Activated CD4-positive, alpha-beta T cell treated with anti-CD3 and anti-CD28 coated beads for 36 hours (primary cell): ENCODE results near the gene INMT. TPM values are rescaled to one million over a fixed set of nuclear protein-coding genes. Genes with fewer than 3 reads are reported as not detected.
"Not testable (repeated sequence)": the region's sequence is repeated elsewhere in the genome, so short reads cannot be mapped to it uniquely, and the experiment has no call there.

Experiments
- ATAC-seq: fragments of 200-7000 bp; cut with Tn5 transposase; one replicate; pipeline ENCODE4 v1.10.0; 2021; ENCODE audit warnings: mild to moderate bottlenecking, moderate library complexity
- CTCF ChIA-PET: fragments of 350-600 bp; sonication (Branson Sonifier 250); formaldehyde crosslinking; loops from one replicate; lab custom pipeline; 2021; ENCODE audit warnings: antibody characterized with exemption; lab: Charles Lee
- POLR2A ChIA-PET: fragments of 350-600 bp; sonication (Branson Sonifier 250); formaldehyde crosslinking; loops from one replicate; lab custom pipeline; 2021; ENCODE audit warnings: antibody characterized with exemption, inconsistent platforms; lab: Charles Lee
- DNase-seq: peaks from one replicate; pipeline ENCODE4 v3.0.0-alpha.2; 2020
- H3K27ac Mint-ChIP-seq: one replicate; pipeline ENCODE4 v1.8.0; 2021; ENCODE audit warnings: mixed read lengths
- H3K27me3 Mint-ChIP-seq: one replicate; pipeline ENCODE4 v1.8.0; 2021; ENCODE audit warnings: mixed read lengths
- H3K36me3 Mint-ChIP-seq: one replicate; pipeline ENCODE4 v1.8.0; 2021; ENCODE audit warnings: low read depth, mixed read lengths
- H3K4me1 Mint-ChIP-seq: one replicate; pipeline ENCODE4 v1.8.0; 2021; ENCODE audit warnings: mixed read lengths
- H3K4me3 Mint-ChIP-seq: one replicate; pipeline ENCODE4 v1.8.0; 2021; ENCODE audit warnings: mild to moderate bottlenecking, moderate library complexity, mixed read lengths
- H3K9me3 Mint-ChIP-seq: one replicate; pipeline ENCODE4 v1.8.0; 2021; ENCODE audit warnings: low read depth, mixed read lengths
- intact Hi-C, 2 experiments: fragments of 100-400 bp; cut with DNase I in 1 of 2; cut with micrococcal nuclease in 1 of 2; formaldehyde crosslinking; loops; one replicate each; pipeline versions ENCODE4 v1.14.2 to v1.15.1; 2022 to 2024; cut with DNase I, micrococcal nuclease
- total RNA-seq, 2 experiments: library from RNA; stranded (reverse); gene quantifications; one replicate each; pipeline ENCODE4 v1.2.3, GENCODE V29; 2021

The INMT gene
- total RNA-seq, 2 experiments from 2014 or later, result 0.07 to 0.09 TPM

DNA sequence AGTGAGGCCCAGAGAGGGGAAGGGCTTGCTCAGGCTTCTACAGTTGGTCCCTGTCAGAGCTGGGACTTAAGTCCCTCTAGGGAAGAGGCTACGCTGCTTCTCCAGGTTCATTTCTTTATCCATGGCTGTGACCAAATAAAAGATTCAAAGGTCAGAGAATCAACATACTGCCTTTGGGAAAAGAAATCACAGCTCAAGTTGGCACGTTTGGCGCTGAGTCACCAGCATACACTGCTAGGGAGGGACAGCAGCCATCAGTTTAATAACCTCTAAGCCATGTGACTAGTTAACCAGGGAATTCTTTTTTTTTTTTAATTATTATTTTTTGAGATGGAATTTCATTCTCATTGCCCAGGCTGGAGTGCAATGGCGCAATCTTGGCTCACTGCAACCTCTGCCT lies 41.3 kb upstream of the INMT start:
- ChIA-PET POLR2A (no interaction called here), CTCF (no interaction called here)
- no peaks in the 10 kb centered on the region for H3K36me3 Mint-ChIP-seq
- DNase-seq (no peak), ATAC-seq (no peak)
- no peak overlapping the region for H3K27ac Mint-ChIP-seq
- no peaks in the 10 kb centered on the region for H3K4me1 Mint-ChIP-seq
- H3K9me3 Mint-ChIP-seq, result no peaks in the 10 kb centered on the region
- no peaks in the 10 kb centered on the region for H3K27me3 Mint-ChIP-seq
- no peak overlapping the region for H3K4me3 Mint-ChIP-seq
- intact Hi-C loops, result no loop called here

DNA sequence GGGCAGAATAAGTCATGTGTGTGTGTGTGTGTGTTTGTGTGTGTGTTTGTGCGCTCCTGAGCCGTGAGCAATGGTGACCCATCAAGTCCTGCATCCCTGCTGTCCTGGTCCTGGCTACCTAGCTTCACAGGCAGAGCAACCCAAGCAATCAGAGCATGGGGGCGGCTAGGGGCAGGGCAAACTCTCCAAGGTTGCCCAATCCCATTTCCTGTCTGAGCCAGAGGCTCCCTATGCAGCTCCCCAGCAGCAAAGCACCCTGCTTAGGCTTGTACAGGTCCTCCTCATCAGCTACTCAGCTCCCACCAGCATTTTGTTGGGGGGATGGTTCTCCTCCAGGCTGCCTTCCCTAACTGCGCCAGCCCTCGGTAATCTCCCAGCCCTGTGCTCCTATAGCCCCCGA lies 38.5 kb upstream of the INMT start:
- ChIA-PET POLR2A (no interaction called here), CTCF (interaction anchor here (0.8 kb wide), 1 partner anchor 22 kb away, joined by 3 read pairs; no protein-coding TSS in a partner anchor)
- ATAC-seq (no peak), DNase-seq (no peak)
- Mint-ChIP-seq H3K27ac (no peak overlapping the region), H3K9me3 (peaks cover 13% of the 10 kb centered on the region), H3K36me3 (peaks cover 15% of the 10 kb centered on the region), H3K27me3 (no peaks in the 10 kb centered on the region), H3K4me3 (no peak overlapping the region), H3K4me1 (no peaks in the 10 kb centered on the region)
- intact Hi-C loops, result no loop called here

DNA sequence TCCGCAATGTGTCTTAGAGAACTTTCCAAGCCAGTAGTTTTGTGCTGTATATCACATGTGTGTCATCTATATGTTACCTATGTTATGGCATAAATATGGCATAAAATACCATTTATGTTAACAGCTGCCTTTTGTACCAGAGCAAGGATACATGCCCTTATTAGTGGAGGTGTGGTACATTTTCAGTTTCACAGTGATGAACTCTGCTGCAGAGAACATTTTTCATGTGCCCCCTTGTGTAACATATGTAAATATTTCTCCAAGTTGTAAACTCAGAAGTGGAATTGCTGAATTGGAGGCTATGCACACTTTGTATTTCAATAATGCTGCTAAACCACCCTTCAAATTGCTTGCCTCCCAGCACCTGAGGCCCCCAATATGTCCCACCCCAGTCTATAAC lies 37.8 kb upstream of the INMT start:
- intact Hi-C loops, result no loop called here
- H3K4me1 Mint-ChIP-seq, result no peaks in the 10 kb centered on the region

DNA sequence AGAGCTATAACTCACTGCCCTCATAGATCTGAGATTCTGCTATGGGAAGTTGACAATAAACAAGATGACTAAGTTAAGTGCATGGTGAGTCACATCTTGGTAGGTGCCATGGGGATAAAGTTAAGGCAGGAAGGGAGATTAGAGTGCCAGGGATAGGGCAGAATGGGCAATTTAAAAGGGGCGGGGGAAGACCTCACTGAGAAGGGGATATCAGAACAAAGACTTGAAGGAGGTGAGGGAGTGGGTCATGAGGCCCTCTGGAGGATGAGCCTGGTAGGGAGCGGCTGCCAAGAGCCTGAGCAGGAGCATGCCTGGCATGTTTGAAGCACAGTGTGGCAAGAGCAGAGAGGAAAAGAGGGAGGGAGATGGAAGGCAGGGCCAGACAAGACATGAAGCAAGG lies 34.8 kb upstream of the INMT start:
- ATAC-seq (peak; percentile 53), DNase-seq (no peak)
- Mint-ChIP-seq H3K36me3 (peaks cover 30% of the 10 kb centered on the region), H3K9me3 (peaks cover 26% of the 10 kb centered on the region), H3K27me3 (no peaks in the 10 kb centered on the region), H3K4me1 (no peaks in the 10 kb centered on the region), H3K27ac (no peak overlapping the region), H3K4me3 (no peak overlapping the region)
- intact Hi-C loops, result no loop called here
- ChIA-PET POLR2A (no interaction called here), CTCF (interaction anchor here (1.2 to 2.8 kb wide), 2 partner anchors 21 to 23 kb away, joined by 3 to 17 read pairs; no protein-coding TSS in a partner anchor)

More for the DNA sequence above, 37.8 kb upstream of the INMT start:
- Mint-ChIP-seq H3K4me3 (no peak overlapping the region), H3K27me3 (no peaks in the 10 kb centered on the region), H3K27ac (no peak overlapping the region), H3K9me3 (peaks cover 19% of the 10 kb centered on the region), H3K36me3 (peaks cover 19% of the 10 kb centered on the region)
- ChIA-PET POLR2A (no interaction called here), CTCF (no interaction called here)
- ATAC-seq, result no peak
- no peak for DNase-seq

DNA sequence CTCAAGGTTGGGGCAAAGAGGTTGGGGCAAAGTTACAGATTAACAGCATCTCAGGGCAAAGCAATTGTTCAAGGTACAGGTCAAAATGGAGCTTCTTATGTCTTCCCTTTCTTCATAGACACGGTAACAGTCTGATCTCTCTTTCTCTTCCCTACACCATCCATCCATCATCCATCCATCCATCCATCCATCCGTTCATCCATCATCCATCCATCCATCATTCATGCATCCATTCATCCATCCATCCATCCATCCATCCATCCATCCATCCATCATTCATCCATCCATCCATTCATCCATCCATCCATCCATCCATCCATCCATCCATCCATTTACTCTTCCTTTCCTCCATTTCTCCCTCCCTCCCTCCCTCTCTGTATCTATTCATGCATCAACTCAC lies 32.5 kb upstream of the INMT start:
- H3K4me3 Mint-ChIP-seq, H3K4me1 Mint-ChIP-seq, POLR2A ChIA-PET, H3K27ac Mint-ChIP-seq, intact Hi-C loops, CTCF ChIA-PET, DNase-seq, ATAC-seq, H3K27me3 Mint-ChIP-seq: not testable (repeated sequence)
- peaks cover 26% of the 10 kb centered on the region for H3K9me3 Mint-ChIP-seq
- peaks cover 30% of the 10 kb centered on the region for H3K36me3 Mint-ChIP-seq

DNA sequence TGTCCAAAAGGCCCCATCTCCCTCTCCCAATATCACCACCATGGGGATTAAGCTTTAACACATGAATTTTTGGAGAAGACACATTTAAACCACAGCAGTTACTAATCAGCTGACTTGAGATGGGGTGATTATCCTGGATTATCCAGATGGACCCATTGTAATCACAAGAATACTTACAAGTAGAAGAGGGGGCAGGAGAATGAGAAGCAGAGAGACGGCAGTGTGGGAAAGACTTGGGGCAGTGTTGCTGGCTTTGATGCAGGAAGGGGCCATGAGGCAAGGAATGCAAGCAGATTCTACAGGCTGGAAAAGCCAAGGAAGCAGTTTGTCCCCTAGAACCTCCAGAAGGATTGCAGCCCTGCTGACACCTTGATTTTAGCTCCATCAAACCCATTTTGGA lies 30.7 kb upstream of the INMT start:
- H3K4me3 Mint-ChIP-seq, result no peak overlapping the region
- H3K27me3 Mint-ChIP-seq, result no peaks in the 10 kb centered on the region
- POLR2A ChIA-PET, result no interaction called here
- no peak for ATAC-seq
- intact Hi-C loops, result no loop called here
- DNase-seq, result no peak
- H3K27ac Mint-ChIP-seq, result no peak overlapping the region
- peaks cover 8% of the 10 kb centered on the region for H3K4me1 Mint-ChIP-seq
- CTCF ChIA-PET, result no interaction called here
- peaks cover 26% of the 10 kb centered on the region for H3K9me3 Mint-ChIP-seq
- H3K36me3 Mint-ChIP-seq, result peaks cover 30% of the 10 kb centered on the region

DNA sequence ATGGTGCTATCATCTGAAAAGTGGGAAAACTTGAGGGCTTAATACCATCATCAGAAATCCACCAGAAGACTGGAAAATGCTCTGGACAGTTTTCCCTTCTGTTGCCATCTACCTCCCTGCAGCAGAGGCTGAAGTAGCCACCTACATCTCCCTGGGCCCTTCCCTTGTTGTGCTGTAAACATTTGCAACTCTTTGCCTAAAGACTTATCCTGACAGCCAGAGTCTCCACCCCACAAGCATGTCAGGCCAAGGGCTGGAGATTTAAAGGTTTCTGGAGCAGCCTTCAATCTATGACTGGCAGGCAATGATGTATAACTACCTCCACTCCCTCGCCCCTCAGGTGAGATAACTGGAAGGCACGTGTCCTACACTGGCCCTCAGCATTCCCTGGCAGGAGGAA lies 29.7 kb upstream of the INMT start:
- no peak overlapping the region for H3K27ac Mint-ChIP-seq
- H3K4me3 Mint-ChIP-seq, result no peak overlapping the region
- H3K4me1 Mint-ChIP-seq, result peaks cover 17% of the 10 kb centered on the region
- intact Hi-C loops, result no loop called here
- no peak for DNase-seq
- CTCF ChIA-PET, result no interaction called here
- ATAC-seq, result no peak
- POLR2A ChIA-PET, result no interaction called here
- no peaks in the 10 kb centered on the region for H3K27me3 Mint-ChIP-seq
- peaks cover 24% of the 10 kb centered on the region for H3K36me3 Mint-ChIP-seq
- H3K9me3 Mint-ChIP-seq, result peaks cover 21% of the 10 kb centered on the region

DNA sequence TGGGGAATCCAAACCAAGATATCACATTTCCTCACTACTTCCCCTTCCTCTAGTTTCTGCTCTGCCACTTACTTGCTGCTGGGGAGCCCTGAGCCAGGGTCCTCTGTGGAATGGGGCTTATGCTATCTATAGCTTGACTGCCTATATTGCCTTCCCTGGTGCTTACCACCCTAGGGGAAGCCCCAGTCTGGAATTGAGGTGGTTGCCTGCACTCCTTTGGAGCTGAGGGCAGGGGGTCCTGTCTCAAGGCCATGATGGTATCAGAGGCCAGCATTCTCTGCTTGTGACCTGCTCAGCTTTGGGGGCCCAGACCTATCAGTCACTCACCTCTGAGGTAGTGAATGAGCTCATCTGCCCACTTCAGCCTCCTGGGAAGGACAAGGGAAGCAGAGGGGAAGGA lies 29.3 kb upstream of the INMT start:
- H3K9me3 Mint-ChIP-seq, result peaks cover 18% of the 10 kb centered on the region
- POLR2A ChIA-PET, result no interaction called here
- no peak overlapping the region for H3K27ac Mint-ChIP-seq
- DNase-seq (no peak), ATAC-seq (no peak)
- intact Hi-C loops, result no loop called here
- CTCF ChIA-PET, result no interaction called here
- H3K27me3 Mint-ChIP-seq, result no peaks in the 10 kb centered on the region
- H3K36me3 Mint-ChIP-seq, result peaks cover 22% of the 10 kb centered on the region
- peaks cover 22% of the 10 kb centered on the region for H3K4me1 Mint-ChIP-seq
- H3K4me3 Mint-ChIP-seq, result no peak overlapping the region

DNA sequence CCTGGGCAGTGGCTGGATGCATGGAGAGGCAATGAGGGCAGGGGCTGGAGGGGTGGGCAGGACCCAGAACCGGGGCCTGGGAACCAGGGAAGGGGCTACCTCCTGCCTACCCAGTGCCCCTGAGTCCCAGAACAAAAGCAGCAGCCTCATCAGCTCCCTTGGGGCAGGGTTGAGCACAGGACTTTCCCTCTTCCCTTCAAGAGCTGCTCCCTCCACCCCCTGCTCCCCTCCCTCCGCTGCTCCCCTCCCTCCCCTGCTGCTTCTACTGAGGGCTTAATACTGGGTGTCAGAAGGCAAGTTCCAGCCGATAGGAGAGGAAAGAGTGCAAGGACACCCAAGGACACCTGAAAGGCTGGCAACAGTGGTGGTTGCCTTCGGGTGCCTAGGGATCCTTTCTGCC lies 28.2 kb upstream of the INMT start:
- Mint-ChIP-seq H3K4me1 (peaks cover 33% of the 10 kb centered on the region), H3K4me3 (no peak overlapping the region), H3K36me3 (peaks cover 12% of the 10 kb centered on the region), H3K27me3 (no peaks in the 10 kb centered on the region), H3K27ac (no peak overlapping the region), H3K9me3 (peaks cover 9% of the 10 kb centered on the region)
- DNase-seq, result no peak
- intact Hi-C loops, result no loop called here
- POLR2A ChIA-PET, result no interaction called here
- CTCF ChIA-PET, result interaction anchor here (0.6 kb wide), 1 partner anchor 55 kb away, joined by 3 read pairs; no protein-coding TSS in a partner anchor
- ATAC-seq, result no peak

DNA sequence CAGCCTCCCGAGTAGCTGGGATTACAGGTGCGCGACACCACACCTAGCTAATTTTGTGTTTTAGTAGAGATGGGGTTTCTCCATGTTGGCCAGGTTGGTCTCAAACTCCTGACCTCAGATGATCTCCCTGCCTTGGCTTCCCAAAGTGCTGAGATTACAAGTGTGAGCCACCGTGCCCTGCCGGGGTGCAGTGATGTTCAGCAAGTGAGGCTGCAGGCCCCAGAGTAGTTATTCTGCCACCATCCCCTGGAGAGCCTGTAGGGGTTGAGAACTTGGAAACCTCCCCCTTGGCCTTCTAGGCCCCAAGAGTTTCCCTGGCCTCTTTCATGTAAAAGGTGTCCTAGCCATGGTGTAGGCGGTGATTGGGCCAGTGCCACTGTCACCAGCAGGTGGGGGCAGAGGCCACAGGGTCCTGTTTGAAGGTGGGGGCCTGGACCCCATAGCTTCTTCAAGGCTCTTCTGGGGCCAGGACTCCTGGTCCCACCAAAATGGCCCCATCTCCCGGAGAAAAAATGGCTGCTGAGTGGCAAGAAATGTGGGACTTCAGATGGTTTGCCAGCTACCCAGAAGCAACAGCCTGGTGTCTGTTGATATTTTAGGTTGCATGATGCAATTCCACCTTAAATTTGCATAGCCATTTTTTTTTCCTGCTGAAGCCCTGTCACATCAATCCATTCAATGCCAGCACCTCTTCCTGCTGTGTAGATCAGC lies 25.5 kb upstream of the INMT start:
- no peaks in the 10 kb centered on the region for H3K9me3 Mint-ChIP-seq
- no peaks in the 10 kb centered on the region for H3K27me3 Mint-ChIP-seq
- intact Hi-C loops, result loop anchor here in 1 of 2 experiments (1.0 to 5.0 kb wide), 2 partner anchors 45 to 1771 kb away; partner anchors contain the start of genes AVL9 and MINDY4
- ChIA-PET CTCF (interaction anchor here (0.7 to 6.6 kb wide), 6 partner anchors 10 to 71 kb away, joined by 3 to 39 read pairs (median 4); no protein-coding TSS in a partner anchor), POLR2A (no interaction called here)
- H3K4me3 Mint-ChIP-seq, result peak overlapping the region; percentile 68
- ATAC-seq (peak; percentile 10), DNase-seq (peak; percentile 43)
- peak overlapping the region; percentile 92 for H3K27ac Mint-ChIP-seq
- H3K4me1 Mint-ChIP-seq, result peaks cover 53% of the 10 kb centered on the region
- H3K36me3 Mint-ChIP-seq, result no peaks in the 10 kb centered on the region

DNA sequence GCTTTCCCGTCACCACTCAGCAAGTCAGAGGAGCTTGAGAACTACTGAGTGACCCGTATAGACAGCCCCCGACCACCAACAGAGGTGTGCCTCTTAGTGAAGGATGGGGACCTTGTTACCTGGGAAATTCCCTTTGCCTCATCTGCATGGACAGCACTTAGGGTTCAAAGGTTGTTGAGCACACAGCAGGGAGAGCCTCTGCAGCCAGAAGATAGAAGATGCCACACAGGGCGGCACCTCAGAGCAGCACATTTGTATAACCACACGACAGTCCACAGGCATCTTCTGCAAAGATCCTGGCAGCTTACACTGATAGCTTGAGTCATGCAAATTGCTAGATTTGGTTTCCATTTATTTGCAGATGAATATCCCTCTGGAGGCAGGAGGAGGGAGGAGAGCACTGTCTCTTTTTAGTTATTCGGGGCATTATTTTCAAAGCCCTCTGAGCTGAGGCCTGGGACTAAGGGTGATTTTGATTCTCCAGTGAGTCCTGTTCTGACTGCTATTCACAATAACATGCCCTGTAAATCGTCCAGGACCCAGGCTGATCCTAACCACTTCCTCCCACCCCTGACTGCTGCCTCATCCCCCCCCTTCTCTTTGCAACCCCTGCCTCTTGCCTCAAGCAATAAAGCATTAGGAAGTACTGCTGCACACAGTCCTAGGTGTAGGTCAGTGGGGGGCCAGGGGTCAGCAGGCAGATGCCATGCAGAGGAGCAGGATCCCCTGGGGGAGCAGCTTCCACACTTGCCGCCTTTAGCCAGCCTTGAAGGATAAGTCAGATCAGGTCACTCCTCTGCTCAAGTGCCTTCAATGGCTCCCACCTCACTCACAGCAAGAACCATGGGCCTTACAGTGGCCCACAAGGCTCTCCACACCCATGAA lies 24.6 kb upstream of the INMT start:
- peak overlapping the region; percentile 92 for H3K27ac Mint-ChIP-seq
- intact Hi-C loops, result loop anchor here in 1 of 2 experiments (1.0 to 5.0 kb wide), 2 partner anchors 44 to 1770 kb away; partner anchors contain the start of genes AVL9 and MINDY4
- no peaks in the 10 kb centered on the region for H3K27me3 Mint-ChIP-seq
- ChIA-PET POLR2A (interaction anchor here (1.1 kb wide), 1 partner anchor 46 kb away, joined by 6 read pairs; no protein-coding TSS in a partner anchor), CTCF (interaction anchor here (1.0 to 6.6 kb wide), 5 partner anchors 10 to 163 kb away, joined by 3 to 39 read pairs (median 5); no protein-coding TSS in a partner anchor)
- peaks cover 60% of the 10 kb centered on the region for H3K4me1 Mint-ChIP-seq
- no peaks in the 10 kb centered on the region for H3K36me3 Mint-ChIP-seq
- H3K9me3 Mint-ChIP-seq, result no peaks in the 10 kb centered on the region
- H3K4me3 Mint-ChIP-seq, result peak overlapping the region; percentile 68
- DNase-seq (peak; percentile 69), ATAC-seq (peak; percentile 89)
